Loucy (cell line): Measurements from ENCODE around the gene EGFL7.

Experiments used
- H2AFZ ChIP-seq: fragments of 200-600 bp; sonication (generic); 2 replicates; pipeline ENCODE4 v1.6.0; 2016; ENCODE audit warnings: antibody characterized with exemption, mild to moderate bottlenecking, low read length, moderate library complexity
- H3F3A ChIP-seq: fragments of 200-600 bp; 2 replicates; pipeline ENCODE4 v1.6.0; 2016; ENCODE audit warnings: antibody characterized with exemption, low read depth, mild to moderate bottlenecking
- H3K27me3 ChIP-seq: fragments of 200-600 bp; sonication (generic); 2 replicates; pipeline ENCODE4 v1.6.1; 2014; ENCODE audit warnings: low read length, mild to moderate bottlenecking; ENCODE audit not compliant: insufficient read depth, poor library complexity, severe bottlenecking
- H3K36me3 ChIP-seq: fragments of 200-600 bp; sonication (generic); 2 replicates; pipeline ENCODE4 v1.6.1; 2016; ENCODE audit warnings: low read length; ENCODE audit not compliant: insufficient read depth
- H3K4me1 ChIP-seq: fragments of 200-600 bp; sonication (generic); 2 replicates; pipeline ENCODE4 v1.5.1; 2014; ENCODE audit warnings: low read length, mild to moderate bottlenecking; ENCODE audit not compliant: insufficient read depth, poor library complexity, severe bottlenecking
- H3K4me2 ChIP-seq: fragments of 200-600 bp; sonication (generic); 2 replicates; pipeline ENCODE4 v1.6.0; 2014; ENCODE audit warnings: antibody characterized with exemption, low read length, low read depth, mild to moderate bottlenecking; ENCODE audit not compliant: poor library complexity, severe bottlenecking
- H3K4me3 ChIP-seq: fragments of 200-600 bp; sonication (generic); 2 replicates; pipeline ENCODE4 v1.5.1; 2014; ENCODE audit warnings: low read length, mild to moderate bottlenecking, mixed read lengths; ENCODE audit not compliant: poor library complexity, severe bottlenecking
- H3K79me2 ChIP-seq: fragments of 200-600 bp; sonication (generic); 2 replicates; pipeline ENCODE4 v1.6.1; 2014; ENCODE audit warnings: low read length; ENCODE audit not compliant: insufficient read depth
- H3K9ac ChIP-seq: fragments of 200-600 bp; sonication (generic); 2 replicates; pipeline ENCODE4 v1.6.0; 2014; ENCODE audit warnings: mild to moderate bottlenecking, low read depth, low read length, moderate library complexity; ENCODE audit not compliant: poor library complexity, severe bottlenecking
- H3K9me2 ChIP-seq: fragments of 200-600 bp; sonication (generic); replicated peaks from 2 replicates; pipeline ENCODE4 v1.6.1; 2016; ENCODE audit warnings: low read depth, low read length, mixed read lengths
- H3K9me3 ChIP-seq: fragments of 200-600 bp; sonication (generic); 2 replicates; pipeline ENCODE4 v1.6.1; 2014; ENCODE audit warnings: mild to moderate bottlenecking, antibody characterized with exemption, low read length, low read depth; ENCODE audit not compliant: insufficient read depth
- H4K20me1 ChIP-seq: fragments of 200-600 bp; sonication (generic); 2 replicates; pipeline ENCODE4 v1.6.0; 2014; ENCODE audit warnings: antibody characterized with exemption, low read length, mild to moderate bottlenecking; ENCODE audit not compliant: insufficient read depth, poor library complexity, severe bottlenecking
- CTCF ChIP-seq: fragments of 200-600 bp; sonication (generic); conservative IDR thresholded peaks from 2 replicates; pipeline ENCODE4 v1.5.1; 2014; ENCODE audit warnings: mild to moderate bottlenecking, antibody characterized with exemption, low read length
- EZH2phosphoT487 ChIP-seq: fragments of 200-600 bp; IDR thresholded peaks from 2 replicates; pipeline ENCODE4 v1.6.1; 2018; ENCODE audit warnings: antibody characterized with exemption, mild to moderate bottlenecking, moderate library complexity, borderline replicate concordance

EGFL7 gene

GRCh38 chr9:136675477-136676296 is 13.0 kb downstream of the EGFL7 start:
- peaks cover 10% of the 10 kb centered on the region; the same call in 1 of the 2 replicates for H3K36me3 ChIP-seq
- no peaks in the 10 kb centered on the region for H3F3A ChIP-seq
- TF ChIP-seq CTCF = no peak
- no peak for TF ChIP-seq EZH2phosphoT487
- no peaks in the 10 kb centered on the region for H3K9me3 ChIP-seq
- H3K9ac ChIP-seq = no peak overlapping the region
- H2AFZ ChIP-seq = no peak overlapping the region
- H3K4me1 ChIP-seq = no peaks in the 10 kb centered on the region
- H3K4me2 ChIP-seq = no peak overlapping the region
- no peaks in the 10 kb centered on the region for H3K9me2 ChIP-seq
- H3K79me2 ChIP-seq = peaks cover 7% of the 10 kb centered on the region; the same call in 1 of the 2 replicates
- H3K4me3 ChIP-seq = no peak overlapping the region
- no peaks in the 10 kb centered on the region for H3K27me3 ChIP-seq
- no peaks in the 10 kb centered on the region for H4K20me1 ChIP-seq

GRCh38 chr9:136676297-136676794 is 13.6 kb downstream of the EGFL7 start:
- peaks cover 10% of the 10 kb centered on the region; the same call in 1 of the 2 replicates for H3K36me3 ChIP-seq
- H3K9me3 ChIP-seq = no peaks in the 10 kb centered on the region
- H3K79me2 ChIP-seq = peaks cover 7% of the 10 kb centered on the region; the same call in 1 of the 2 replicates
- no peak overlapping the region for H2AFZ ChIP-seq
- H3K9me2 ChIP-seq = no peaks in the 10 kb centered on the region
- TF ChIP-seq EZH2phosphoT487 (no peak), CTCF (no peak)
- no peaks in the 10 kb centered on the region for H3K27me3 ChIP-seq
- H3K9ac ChIP-seq = no peak overlapping the region
- H3K4me2 ChIP-seq = no peak overlapping the region
- H4K20me1 ChIP-seq = no peaks in the 10 kb centered on the region
- no peaks in the 10 kb centered on the region for H3F3A ChIP-seq
- no peaks in the 10 kb centered on the region for H3K4me1 ChIP-seq
- H3K4me3 ChIP-seq = no peak overlapping the region

- no peaks in the 10 kb centered on the region for H4K20me1 ChIP-seq
- H3K27me3 ChIP-seq = no peaks in the 10 kb centered on the region
- TF ChIP-seq CTCF = no peak
- no peak for TF ChIP-seq EZH2phosphoT487
- peaks cover 7% of the 10 kb centered on the region; the same call in 1 of the 2 replicates for H3K79me2 ChIP-seq
- H3K4me3 ChIP-seq = no peak overlapping the region
- no peaks in the 10 kb centered on the region for H3F3A ChIP-seq
- peaks cover 10% of the 10 kb centered on the region; the same call in 1 of the 2 replicates for H3K36me3 ChIP-seq
- no peak overlapping the region for H3K9ac ChIP-seq
- H3K4me1 ChIP-seq = no peaks in the 10 kb centered on the region
- no peak overlapping the region for H3K4me2 ChIP-seq
- H3K9me3 ChIP-seq = no peaks in the 10 kb centered on the region
- no peak overlapping the region for H2AFZ ChIP-seq
- H3K9me2 ChIP-seq = no peaks in the 10 kb centered on the region
Observed at GRCh38 chr9:136676920-136677686, 14.4 kb downstream of the EGFL7 start.
